GM12878 (cell line): ENCODE results near the gene AGAP3. TPM values are rescaled to one million over a fixed set of nuclear protein-coding genes. Genes with fewer than 3 reads are reported as not detected.

Experiments
- ATAC-seq: fragments of 200-7000 bp; cut with Tn5 transposase; 3 replicates; pipeline ENCODE4 v1.9.1; 2020; ENCODE audit warnings: mild to moderate bottlenecking, moderate library complexity
- BruUV-seq: library from RNA; stranded (reverse); fragments of 400-500 nt; replicated peaks from 2 replicates; lab custom pipeline; 2021; lab: Mats Ljungman, UMichigan
- CTCF ChIA-PET: fragments of 300-600 bp; sonication (Branson Sonifier 250); formaldehyde crosslinking; extraction: SDS; loops from one replicate; lab custom pipeline; 2021; ENCODE audit warnings: inconsistent platforms; lab: Yijun Ruan, JAX
- POLR2A ChIA-PET: fragments of 350-600 bp; formaldehyde crosslinking; extraction: SDS; loops from one replicate; lab custom pipeline; 2021; ENCODE audit warnings: inconsistent platforms; lab: Charles Lee
- RAD21 ChIA-PET: fragments of 300-600 bp; sonication (Branson Sonifier 250); formaldehyde crosslinking; loops from one replicate; lab custom pipeline; 2023; ENCODE audit warnings: antibody characterized with exemption; ENCODE audit not compliant: unreplicated experiment; lab: Charles Lee
- SMC1A ChIA-PET: fragments of 300-600 bp; sonication (Branson Sonifier 250); formaldehyde crosslinking; loops from one replicate; lab custom pipeline; 2023; ENCODE audit not compliant: unreplicated experiment, uncharacterized antibody; lab: Charles Lee
- DNase-seq: peaks from one replicate; pipeline ENCODE4 v3.0.0-alpha.2; 2011; ENCODE audit warnings: low read depth, low spot score
- FAIRE-seq: peaks from 3 replicates; lab custom pipeline; 2011; peaks lifted over from hg19 to GRCh38; lab: Jason Lieb, UNC
- H2AFZ ChIP-seq: 2 replicates; pipeline ENCODE4 v1.6.0; 2011; ENCODE audit warnings: low read depth, low read length, control low read depth; ENCODE audit not compliant: control insufficient read depth
- H3K27ac ChIP-seq: 2 replicates; pipeline ENCODE4 v1.5.1; 2011; ENCODE audit warnings: control low read depth; ENCODE audit not compliant: control insufficient read depth, insufficient read depth
- H3K27me3 ChIP-seq, 2 experiments: replicated peaks in 1 of 2; 2 replicates each; pipeline versions ENCODE4 v1.6.0 to v1.6.1; 2011; ENCODE audit warnings: low read length in 1 of 2; ENCODE audit not compliant: control insufficient read depth in 2 of 2, insufficient read depth in 2 of 2
- H3K36me3 ChIP-seq, 2 experiments: 2 replicates each; pipeline ENCODE4 v1.5.1; 2011; ENCODE audit warnings: low read length in 1 of 2; ENCODE audit not compliant: control insufficient read depth in 2 of 2, insufficient read depth in 2 of 2
- H3K4me1 ChIP-seq: 2 replicates; pipeline ENCODE4 v1.6.1; 2011; ENCODE audit warnings: mild to moderate bottlenecking, low read length, moderate library complexity, mixed read lengths; ENCODE audit not compliant: control insufficient read depth, insufficient read depth
- H3K4me2 ChIP-seq: 2 replicates; pipeline ENCODE4 v1.6.0; 2011; ENCODE audit warnings: control low read depth; ENCODE audit not compliant: control insufficient read depth, insufficient read depth
- H3K4me3 ChIP-seq: fragments of 200-600 bp; sonication (generic); 2 replicates; pipeline ENCODE4 v1.5.1; 2016
- H3K79me2 ChIP-seq: 2 replicates; pipeline ENCODE4 v1.6.0; 2011; ENCODE audit warnings: low read length; ENCODE audit not compliant: control insufficient read depth, insufficient read depth
- H3K9ac ChIP-seq: 2 replicates; pipeline ENCODE4 v1.8.0; 2011; ENCODE audit warnings: low read length, control low read depth, mixed read lengths; ENCODE audit not compliant: control insufficient read depth, insufficient read depth
- H3K9me3 ChIP-seq: replicated peaks from 3 replicates; pipeline ENCODE4 v1.5.1; 2011; ENCODE audit warnings: mild to moderate bottlenecking, low read length; ENCODE audit not compliant: control insufficient read depth, insufficient read depth
- H4K20me1 ChIP-seq: 2 replicates; pipeline ENCODE4 v1.6.0; 2011; ENCODE audit not compliant: control insufficient read depth, insufficient read depth
- BMI1 ChIP-seq: fragments of 450-650 bp; IDR thresholded peaks from 2 replicates; pipeline ENCODE4 v1.6.1; 2016; ENCODE audit warnings: mild to moderate bottlenecking, moderate library complexity, borderline replicate concordance
- EZH2 ChIP-seq: IDR thresholded peaks from 2 replicates; pipeline ENCODE4 v1.6.1; 2012; ENCODE audit warnings: low read depth, mild to moderate bottlenecking, control low read depth, inconsistent platforms, low read length, borderline replicate concordance; ENCODE audit not compliant: control insufficient read depth
- NFIC ChIP-seq: IDR thresholded peaks from 2 replicates; pipeline ENCODE4 v1.6.1; 2012; ENCODE audit warnings: low read depth, mild to moderate bottlenecking, inconsistent platforms, low read length, moderate library complexity
- PML ChIP-seq: IDR thresholded peaks from 2 replicates; pipeline ENCODE4 v1.6.1; 2012; ENCODE audit warnings: low read length, inconsistent platforms
- ZNF274 ChIP-seq: IDR thresholded peaks from one replicate; pipeline ENCODE4 v1.8.0; 2011; ENCODE audit not compliant: insufficient read length, insufficient read depth
- WGBS: methylation state at CpG from one replicate; pipeline ENCODE4 v1.1.6; 2016; ENCODE audit warnings: low lambda C conversion rate; ENCODE audit not compliant: insufficient replicate concordance, insufficient coverage; ENCODE audit errors: missing lambda C conversion rate; 5-methylcytosine and 5-hydroxymethylcytosine counted together
- in situ Hi-C: fragments of 300-500 bp; cut with MboI; formaldehyde crosslinking; loops from 9 replicates; pipeline ENCODE4 v1.14.3; 2018; ENCODE audit warnings: mixed read lengths
- intact Hi-C: fragments of 100-400 bp; cut with micrococcal nuclease; formaldehyde crosslinking; loops from one replicate; pipeline ENCODE4 v1.14.2; 2022; ENCODE audit not compliant: unreplicated experiment
- polyA plus RNA-seq, 11 experiments: library from polyadenylated mRNA; depleted of rRNA in 4 of 11; unstranded in 6 of 11; stranded (reverse) in 5 of 11; fragments of >200 nt; fragmentation: Nextera tagmentation in 4 of 11; fragmentation: Illumina TruSeq in 1 of 11; extraction: Ambion mirVana in 4 of 11; extraction: Trizol in 1 of 11; gene quantifications; 1 replicate in 1 of 11; 2 replicates in 10 of 11; pipeline versions ENCODE4 v1.2.1 to v1.2.3, GENCODE V29; 2011 to 2016; ENCODE audit warnings: inconsistent platforms in 2 of 11, missing spikeins in 2 of 11, low read depth in 1 of 11
- total RNA-seq, 4 experiments: library from RNA; depleted of rRNA in 3 of 4; stranded (reverse); fragments of >200 nt in 3 of 4; fragmentation: Illumina TruSeq in 1 of 4; extraction: Trizol in 1 of 4; gene quantifications; 2 replicates each; pipeline versions ENCODE4 v1.2.1 to v1.2.3, GENCODE V29; 2013 to 2021
- TF ChIP-seq, protein P1 (sequence below): IDR thresholded peaks from 2 replicates; pipeline ENCODE4 v1.6.1; 2011; ENCODE audit warnings: borderline replicate concordance, low read depth, mild to moderate bottlenecking, moderate library complexity, low read length; ENCODE audit not compliant: insufficient read depth, poor library complexity, severe bottlenecking
- TF ChIP-seq, protein P2 (sequence below): fragments of 450-650 bp; IDR thresholded peaks from 2 replicates; pipeline ENCODE4 v1.6.1; 2018; ENCODE audit warnings: mild to moderate bottlenecking, low read depth, moderate library complexity; ENCODE audit not compliant: partially characterized antibody

AGAP3 gene
- total and polyA plus RNA-seq, 10 of the 15 experiments (the other 5 are each of a cell fraction or from before 2014, with no cell fraction given) = 1.8 to 68.1 (median 15.7) TPM

DNA sequence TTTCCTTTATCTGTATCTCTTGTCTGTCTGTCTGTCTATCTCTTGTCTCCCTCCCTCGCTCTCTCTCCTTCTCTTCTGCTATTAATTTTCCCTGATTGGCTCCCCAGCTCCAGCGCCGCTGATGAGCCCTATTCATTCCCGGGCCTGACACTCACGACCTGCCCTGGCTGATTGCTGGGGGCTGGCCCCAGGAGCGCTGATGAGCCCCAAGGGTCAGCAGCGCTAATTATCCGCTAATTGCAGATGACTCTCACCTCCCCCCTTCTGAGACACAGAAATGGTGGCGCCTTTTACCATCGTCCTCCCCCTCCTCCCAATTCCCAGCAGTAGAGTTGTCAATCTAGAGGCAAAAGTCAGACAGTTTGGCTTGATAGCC lies 82.5 kb downstream of the AGAP3 start:
- no TSS peak for BruUV-seq
- H3K4me2 ChIP-seq = no peak overlapping the region
- ATAC-seq (no peak), FAIRE-seq (no peak), DNase-seq (no peak)
- CTCF ChIA-PET = interaction anchor here (0.8 kb wide), 1 partner anchor 59 kb away, joined by 3 read pairs; the partner anchor contains the start of gene ABCF2
- 32% methylated on average over 10 of the region's 10 CpGs for WGBS
- in situ Hi-C loops (no loop called here), intact Hi-C loops (no loop called here)
- H3K27ac ChIP-seq = no peak overlapping the region
- RAD21 ChIA-PET = no interaction called here
- H4K20me1 ChIP-seq = no peaks in the 10 kb centered on the region
- peaks cover 14 to 23% of the 10 kb centered on the region in 2 experiments for H3K27me3 ChIP-seq
- POLR2A ChIA-PET = no interaction called here
- no peak overlapping the region for H3K9ac ChIP-seq
- no peaks in the 10 kb centered on the region for H3K79me2 ChIP-seq
- SMC1A ChIA-PET = no interaction called here
- H3K9me3 ChIP-seq = no peaks in the 10 kb centered on the region
- H3K4me1 ChIP-seq = no peaks in the 10 kb centered on the region
- TF ChIP-seq, protein P1, sequence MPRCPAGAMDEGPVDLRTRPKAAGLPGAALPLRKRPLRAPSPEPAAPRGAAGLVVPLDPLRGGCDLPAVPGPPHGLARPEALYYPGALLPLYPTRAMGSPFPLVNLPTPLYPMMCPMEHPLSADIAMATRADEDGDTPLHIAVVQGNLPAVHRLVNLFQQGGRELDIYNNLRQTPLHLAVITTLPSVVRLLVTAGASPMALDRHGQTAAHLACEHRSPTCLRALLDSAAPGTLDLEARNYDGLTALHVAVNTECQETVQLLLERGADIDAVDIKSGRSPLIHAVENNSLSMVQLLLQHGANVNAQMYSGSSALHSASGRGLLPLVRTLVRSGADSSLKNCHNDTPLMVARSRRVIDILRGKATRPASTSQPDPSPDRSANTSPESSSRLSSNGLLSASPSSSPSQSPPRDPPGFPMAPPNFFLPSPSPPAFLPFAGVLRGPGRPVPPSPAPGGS = no peak
- no peak for TF ChIP-seq ZNF274
- no peak for TF ChIP-seq PML
- no peak for TF ChIP-seq EZH2
- TF ChIP-seq NFIC = no peak
- TF ChIP-seq, protein P2, sequence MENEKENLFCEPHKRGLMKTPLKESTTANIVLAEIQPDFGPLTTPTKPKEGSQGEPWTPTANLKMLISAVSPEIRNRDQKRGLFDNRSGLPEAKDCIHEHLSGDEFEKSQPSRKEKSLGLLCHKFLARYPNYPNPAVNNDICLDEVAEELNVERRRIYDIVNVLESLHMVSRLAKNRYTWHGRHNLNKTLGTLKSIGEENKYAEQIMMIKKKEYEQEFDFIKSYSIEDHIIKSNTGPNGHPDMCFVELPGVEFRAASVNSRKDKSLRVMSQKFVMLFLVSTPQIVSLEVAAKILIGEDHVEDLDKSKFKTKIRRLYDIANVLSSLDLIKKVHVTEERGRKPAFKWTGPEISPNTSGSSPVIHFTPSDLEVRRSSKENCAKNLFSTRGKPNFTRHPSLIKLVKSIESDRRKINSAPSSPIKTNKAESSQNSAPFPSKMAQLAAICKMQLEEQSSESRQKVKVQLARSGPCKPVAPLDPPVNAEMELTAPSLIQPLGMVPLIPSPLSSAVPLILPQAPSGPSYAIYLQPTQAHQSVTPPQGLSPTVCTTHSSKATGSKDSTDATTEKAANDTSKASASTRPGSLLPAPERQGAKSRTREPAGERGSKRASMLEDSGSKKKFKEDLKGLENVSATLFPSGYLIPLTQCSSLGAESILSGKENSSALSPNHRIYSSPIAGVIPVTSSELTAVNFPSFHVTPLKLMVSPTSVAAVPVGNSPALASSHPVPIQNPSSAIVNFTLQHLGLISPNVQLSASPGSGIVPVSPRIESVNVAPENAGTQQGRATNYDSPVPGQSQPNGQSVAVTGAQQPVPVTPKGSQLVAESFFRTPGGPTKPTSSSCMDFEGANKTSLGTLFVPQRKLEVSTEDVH = no peak
- TF ChIP-seq BMI1 = no peak
- H3K36me3 ChIP-seq = no peaks in the 10 kb centered on the region
- no peak overlapping the region for H3K4me3 ChIP-seq
- H2AFZ ChIP-seq = no peak overlapping the region
